GM18517 (cell line): ENCODE results near the gene TTC33.
"Not testable (repeated sequence)": the region's sequence is repeated elsewhere in the genome, so short reads cannot be mapped to it uniquely, and the experiment has no call there.

Experiments
- ATAC-seq: cut with Tn5 transposase; IDR thresholded peaks from one replicate; pipeline ENCODE4 v1.9.1; 2021; ENCODE audit warnings: mild to moderate bottlenecking, moderate library complexity; ENCODE audit not compliant: unreplicated experiment

Gene TTC33

DNA sequence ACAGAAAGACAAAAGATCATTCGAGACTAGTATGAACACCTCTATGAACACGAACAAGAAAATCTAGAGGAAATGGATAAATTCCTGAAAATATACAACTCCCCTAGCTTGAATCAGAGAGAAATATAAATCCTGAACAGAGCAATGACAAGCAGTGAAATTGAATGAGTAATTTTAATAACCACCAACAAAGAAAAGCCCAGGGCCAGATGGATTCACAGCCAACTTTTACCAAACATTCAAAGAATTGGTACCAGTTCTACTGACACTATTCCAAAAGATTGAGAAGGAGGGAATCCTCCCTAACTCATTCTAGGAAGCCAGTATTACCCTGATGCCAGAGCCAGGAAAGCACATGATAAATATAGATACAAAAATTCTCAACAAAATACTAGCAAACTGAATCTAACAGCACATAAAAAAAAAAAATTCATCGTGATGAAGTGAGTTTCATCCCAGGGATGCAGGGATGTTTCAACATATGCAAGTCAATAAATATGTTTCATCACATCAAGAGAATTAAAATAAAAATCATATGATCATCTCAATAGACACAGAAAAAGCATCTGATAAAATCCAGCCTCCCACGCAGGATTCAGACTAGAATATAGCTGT lies 101.3 kb downstream of the TTC33 start:
- ATAC-seq, result no peak

DNA sequence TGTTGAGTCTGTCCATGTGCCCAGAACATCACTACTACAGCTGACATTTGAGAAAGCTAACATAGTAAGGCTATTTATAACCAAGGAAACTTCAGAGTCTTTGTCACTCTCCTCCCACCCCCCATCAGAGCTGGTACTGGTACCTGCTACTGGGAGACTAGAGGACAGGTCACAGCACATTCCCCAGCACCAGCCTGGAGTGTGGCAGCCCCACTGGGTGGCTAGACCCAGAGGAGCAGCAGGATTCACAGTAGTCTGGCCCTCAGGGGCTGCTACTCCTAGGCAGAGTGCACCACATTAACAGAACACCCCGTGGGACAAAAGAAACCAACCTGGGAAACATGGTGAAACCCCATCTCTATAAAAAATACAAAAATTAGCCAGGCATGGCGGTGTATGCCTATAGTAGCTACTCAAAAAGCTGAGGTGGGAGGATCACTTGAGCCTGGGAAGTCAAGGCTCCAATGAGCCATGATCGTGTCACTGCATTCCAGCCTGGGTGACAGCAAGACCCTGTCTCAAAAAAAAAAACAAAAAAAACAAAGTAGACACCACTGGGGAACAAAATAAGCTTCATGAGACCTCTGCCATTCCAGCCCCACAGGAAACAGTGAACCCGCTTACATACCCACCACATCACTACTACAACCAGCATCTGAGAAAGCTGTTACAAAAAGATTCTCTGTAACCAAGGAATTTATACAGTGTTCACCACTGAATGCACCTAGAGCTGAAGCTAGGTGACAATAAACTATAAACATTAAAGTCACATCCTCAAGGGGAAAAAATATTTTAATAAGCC lies 102.3 kb downstream of the TTC33 start:
- ATAC-seq, result no peak

DNA sequence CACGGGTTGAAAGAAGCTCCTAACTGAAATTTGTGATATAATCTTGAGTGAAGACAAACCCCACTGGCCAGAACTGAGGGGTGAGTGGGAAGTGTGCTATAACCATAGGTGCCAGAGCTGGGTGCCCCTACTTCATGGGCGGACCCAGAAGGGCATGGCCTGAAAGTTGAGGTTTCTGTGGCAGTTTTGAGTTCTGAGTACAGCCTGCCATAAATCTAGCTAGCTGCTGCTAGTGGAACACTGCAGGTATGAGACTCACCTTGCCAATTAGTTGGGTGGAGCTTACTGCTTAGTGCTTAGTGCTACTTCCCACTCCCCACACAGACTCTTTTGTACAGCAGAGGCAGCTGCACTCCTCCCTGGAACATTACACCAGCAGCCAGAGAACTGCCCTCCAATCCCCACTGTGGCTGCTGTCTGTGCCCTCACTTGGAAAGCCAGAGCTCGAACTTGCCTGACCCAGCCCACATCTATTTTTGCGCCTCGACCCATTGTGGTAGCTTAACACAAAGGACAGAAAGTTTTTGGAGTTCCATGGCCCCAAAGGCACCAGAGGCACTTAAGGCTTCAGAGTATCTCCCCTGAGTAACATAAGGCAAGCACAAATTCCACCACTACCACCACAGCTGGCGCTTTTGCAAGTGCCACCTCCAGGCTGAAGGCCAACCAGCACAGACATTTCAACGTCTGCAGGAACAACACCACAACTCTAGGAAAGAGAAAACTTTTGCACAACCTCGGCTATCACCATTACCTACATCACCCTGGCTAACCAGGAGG lies 103.1 kb downstream of the TTC33 start:
- no peak for ATAC-seq

DNA sequence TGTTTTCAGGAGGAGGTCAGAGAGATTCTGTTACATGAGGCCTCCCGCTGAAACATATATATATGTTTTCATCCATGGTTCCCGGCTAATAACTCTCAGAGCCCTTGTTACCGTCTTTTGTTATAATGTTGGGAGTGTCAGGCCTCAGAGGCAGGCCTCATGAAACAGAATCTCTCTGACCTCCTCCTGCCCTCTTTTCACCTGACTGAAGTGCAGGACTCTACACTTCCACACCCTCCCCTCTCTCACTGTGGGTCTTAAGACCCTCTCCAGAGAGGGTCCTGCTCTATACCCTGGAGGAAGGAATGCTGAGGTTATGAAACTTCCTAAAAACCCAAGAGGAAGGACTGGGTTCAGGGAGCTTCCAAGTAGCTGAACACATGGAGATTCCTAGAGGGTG lies 104.6 kb downstream of the TTC33 start:
- no peak for ATAC-seq

DNA sequence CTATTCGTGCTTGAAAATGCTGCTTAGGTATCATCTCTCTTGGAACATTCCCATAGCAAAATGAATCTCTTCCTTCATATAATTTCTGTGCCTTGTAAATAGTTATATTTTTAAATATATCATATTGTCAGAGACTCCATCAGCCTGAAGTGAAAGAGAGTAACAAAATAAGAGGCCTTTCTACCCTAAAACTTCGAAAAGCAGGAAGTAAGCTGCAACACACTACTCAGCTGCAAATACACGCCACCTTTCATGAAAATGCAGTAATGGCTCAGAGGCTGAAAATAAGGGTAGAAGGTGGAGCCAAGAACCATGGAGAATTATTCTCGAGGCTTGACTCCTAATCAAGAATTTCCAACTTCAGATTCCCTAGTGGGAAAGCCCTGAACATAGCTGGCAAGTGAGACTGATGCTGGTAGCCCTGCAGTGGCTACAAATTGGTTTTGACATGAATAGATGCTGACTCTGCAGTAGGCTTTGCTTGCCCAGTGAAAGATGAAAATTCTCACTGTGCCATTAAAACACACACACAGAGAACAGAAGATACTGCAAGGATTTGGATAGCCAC lies 106.2 kb downstream of the TTC33 start:
- ATAC-seq, result no peak

DNA sequence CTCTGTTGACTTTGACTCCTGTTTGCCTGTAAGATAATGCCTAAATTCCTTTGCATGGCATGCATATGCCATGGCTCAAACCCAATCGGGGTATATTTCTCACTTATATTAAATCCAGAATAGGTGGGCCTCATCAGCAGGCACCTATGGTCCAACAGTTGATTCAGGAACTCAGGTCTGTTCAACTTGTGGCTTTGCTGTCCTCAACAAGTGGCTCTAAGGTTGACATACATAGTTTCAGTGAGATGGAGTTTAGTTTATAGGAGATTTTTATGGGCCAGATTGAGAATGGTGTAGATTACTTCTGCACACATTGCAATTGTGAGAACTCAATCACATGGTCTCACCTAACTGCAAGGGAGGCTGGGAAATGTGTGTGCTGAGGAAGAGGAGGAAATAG lies 107.6 kb downstream of the TTC33 start:
- no peak for ATAC-seq

DNA sequence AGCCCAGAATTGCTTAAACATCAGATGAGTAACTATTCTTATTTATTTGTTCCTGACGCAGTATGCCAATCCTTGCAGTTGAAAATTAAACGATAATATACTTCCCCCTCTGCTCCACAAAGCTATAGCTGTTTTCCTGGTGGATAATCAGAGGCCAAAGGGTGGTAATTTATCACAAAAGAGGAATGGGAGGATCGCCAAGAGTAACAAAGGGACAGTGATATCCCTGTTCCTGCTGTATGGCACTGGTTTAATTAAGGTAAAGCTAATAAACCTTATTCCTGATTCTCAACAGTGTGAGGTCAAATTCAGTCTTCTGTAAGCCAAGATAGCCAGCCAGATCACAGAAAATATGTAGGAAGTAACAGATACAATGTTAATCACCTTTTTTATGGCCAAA lies 109.5 kb downstream of the TTC33 start:
- no peak for ATAC-seq

DNA sequence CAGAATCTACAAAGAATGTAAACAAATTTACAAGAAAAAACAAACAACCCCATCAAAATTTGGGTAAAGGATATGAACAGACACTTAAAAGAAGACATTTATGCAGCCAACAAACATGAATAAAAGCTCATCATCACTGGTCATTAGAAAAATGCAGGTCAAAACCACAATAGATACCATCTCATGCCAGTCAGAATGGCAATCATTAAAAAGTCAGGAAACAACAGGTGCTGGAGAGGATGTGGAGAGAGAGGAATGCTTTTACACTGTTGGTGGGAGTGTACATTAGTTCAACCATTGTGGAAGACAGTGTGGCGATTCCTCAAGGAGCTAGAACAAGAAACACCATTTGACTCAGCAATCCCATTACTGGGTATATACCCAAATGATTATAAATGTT lies 116.2 kb downstream of the TTC33 start:
- ATAC-seq, result not testable (repeated sequence)

DNA sequence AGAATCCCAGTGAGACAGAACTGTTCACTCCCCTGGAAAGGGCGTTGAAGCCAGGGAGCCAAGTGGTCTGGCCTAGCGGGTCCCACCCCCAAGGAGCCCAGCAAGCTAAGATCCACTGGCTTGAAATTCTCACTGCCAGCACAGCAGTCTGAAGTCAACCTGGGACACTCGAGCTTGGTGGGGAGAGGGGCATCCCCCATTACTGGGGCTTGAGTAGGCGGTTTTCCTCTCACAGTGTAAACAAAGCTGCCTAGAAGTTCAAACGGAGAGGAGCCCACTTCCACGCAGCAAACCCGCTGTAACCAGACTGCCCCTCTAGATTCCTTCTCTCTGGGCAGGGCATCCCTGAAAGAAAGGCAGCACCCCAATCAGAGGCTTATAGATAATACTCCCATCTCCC lies 121.2 kb downstream of the TTC33 start:
- ATAC-seq, result no peak

DNA sequence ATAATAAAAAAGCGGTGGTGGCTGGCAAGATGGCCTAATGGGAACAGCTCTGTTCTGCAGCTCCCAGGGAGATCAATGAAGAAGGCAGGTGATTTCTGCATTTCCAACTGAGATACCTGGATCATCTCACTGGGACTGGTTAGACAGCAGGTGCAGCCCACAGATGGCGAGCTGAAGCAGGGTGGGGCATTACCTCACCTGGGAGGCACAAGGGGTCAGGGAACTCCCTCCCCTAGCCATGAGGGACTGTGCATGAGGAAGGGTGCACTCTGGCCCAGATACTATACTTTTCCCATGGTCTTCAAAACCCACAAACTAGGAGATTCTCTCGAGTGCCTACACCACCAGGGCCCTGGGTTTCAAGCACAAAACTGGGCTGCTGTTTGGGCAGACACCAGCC lies 121.6 kb downstream of the TTC33 start:
- ATAC-seq, result no peak

DNA sequence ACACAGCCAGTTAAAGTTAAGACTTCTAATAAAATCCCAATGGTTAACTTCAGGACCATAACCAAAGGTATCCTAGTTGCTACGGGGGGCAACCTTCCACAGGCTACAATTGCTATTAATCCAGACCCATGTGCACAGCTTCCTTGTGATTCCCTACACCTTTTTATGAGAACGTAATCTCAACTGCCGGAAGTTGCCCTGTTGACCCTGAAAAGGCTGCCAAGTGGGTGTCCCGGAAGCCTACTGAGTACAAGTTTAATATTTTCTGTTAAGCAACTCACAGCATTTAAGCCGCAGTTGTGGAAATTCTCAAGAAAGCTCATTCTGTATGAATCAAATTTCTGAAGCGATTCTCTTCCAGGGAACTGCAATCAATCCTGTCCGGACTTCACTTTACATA lies 124.5 kb downstream of the TTC33 start:
- no peak for ATAC-seq

DNA sequence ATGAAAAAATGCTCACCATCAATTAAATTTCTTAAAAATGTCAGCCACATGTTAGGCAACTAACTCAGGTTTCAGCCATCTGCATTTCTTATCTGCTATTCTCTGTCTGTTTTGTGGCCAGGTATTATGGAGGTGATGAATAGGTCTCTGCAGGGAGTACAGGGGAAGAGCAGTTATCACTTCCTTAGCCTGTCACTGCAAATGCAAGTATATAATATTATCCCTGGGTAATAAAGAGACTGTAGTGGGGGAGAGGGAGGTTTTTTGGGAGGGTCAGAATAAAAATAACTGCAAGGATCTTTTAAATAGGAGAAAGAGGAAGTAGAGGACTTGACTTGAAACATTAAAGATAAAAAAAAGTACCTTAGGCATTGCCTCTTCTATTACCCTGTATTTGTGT lies 125.6 kb downstream of the TTC33 start:
- no peak for ATAC-seq

DNA sequence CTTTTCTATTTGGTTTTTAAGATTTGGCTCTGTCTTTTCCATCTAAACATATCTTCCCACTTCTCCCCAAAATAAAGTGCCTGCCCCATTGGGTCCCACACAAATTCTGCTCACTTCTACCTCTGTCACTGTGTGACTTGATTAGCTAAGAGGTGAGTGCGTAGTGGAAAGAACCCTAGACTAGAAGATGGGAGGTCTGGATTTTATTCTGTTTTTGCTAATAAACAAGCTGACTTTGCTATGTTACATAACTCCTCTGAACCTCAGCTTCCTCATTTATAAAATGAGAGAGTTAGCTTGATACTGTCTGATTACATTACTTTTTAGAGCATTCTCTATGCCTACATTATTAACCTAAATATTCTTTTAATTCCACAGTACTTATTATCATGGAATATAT lies 127.4 kb downstream of the TTC33 start:
- ATAC-seq, result no peak

DNA sequence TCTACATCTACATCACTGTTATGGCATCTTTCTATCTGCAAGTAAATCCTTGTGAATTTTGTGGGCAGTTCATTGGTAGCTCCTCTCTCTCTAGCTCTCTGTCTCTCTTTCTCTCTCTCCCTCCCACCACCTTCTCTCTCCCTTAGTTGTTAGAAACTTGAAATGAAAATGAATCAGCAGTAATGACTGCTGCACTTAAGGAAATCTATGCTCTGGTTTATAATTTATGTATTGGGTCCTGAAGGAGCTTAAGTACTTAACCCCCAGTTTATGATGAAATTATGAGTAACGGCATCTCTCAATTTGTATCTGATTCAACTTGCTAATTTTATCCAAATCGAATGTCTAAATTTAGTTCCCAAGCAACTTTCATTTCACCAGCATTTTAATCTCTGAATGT lies 128.1 kb downstream of the TTC33 start:
- ATAC-seq, result no peak

DNA sequence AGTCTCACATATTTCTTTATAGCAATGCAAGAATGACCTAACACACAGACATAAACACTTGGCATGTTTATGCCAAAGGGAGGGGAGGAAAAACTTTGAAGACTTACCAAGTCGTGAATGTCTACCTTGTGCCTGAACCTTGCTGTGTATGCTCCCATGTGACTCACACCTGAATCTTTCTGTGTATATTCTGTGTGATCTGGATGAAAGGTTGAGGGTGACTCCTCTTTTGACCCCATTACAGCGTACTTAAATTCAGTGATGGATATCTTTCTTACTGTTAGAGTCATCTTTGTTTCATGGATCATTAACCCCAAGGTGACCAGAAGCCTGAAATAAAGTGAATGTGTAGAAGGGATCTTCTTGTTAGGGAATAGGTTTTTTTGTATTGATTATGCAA lies 129.0 kb downstream of the TTC33 start:
- ATAC-seq, result no peak

DNA sequence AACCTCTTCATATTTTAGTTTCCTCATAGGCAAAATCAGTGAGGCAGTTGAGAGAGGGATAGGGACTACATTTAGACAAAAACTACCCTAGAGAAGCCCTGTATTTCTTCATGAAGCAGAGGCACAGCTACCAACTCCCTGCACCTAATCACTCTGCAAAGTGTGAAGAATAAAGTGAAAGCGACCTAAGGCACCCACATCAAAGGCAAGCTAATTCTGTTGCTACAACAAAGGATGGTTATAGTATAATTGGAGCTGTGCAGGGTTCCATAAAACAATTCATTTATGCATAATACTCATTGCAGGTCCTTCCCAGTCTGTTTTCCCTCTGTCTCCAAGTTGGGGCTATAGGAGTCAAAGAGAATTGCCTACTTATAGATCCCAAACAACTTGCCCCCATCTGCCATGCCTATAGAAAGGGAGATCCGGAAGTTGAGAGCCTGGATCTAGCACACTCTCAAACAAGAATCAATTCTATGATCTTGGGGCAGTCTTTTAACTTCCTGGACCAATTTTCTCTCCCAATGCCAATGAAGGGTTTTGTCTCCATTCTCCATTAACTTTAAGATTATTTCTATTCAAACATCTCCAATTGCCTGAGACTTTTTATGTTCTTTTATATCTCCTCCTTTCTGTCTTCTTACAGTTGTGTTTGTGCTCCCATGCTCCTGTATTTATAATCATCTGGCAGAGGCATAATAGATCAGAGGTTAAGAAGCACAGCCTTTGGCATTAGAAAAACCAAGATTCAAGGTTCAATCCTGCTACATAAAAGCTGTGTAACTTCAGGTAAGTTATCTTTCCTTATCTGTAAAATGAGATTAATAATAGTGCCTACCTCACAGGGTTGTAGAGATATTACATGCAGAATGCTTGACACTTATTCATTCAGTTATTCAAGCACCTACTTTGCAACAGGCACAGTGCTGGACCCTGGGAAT lies 132.0 kb downstream of the TTC33 start:
- ATAC-seq, result no peak

DNA sequence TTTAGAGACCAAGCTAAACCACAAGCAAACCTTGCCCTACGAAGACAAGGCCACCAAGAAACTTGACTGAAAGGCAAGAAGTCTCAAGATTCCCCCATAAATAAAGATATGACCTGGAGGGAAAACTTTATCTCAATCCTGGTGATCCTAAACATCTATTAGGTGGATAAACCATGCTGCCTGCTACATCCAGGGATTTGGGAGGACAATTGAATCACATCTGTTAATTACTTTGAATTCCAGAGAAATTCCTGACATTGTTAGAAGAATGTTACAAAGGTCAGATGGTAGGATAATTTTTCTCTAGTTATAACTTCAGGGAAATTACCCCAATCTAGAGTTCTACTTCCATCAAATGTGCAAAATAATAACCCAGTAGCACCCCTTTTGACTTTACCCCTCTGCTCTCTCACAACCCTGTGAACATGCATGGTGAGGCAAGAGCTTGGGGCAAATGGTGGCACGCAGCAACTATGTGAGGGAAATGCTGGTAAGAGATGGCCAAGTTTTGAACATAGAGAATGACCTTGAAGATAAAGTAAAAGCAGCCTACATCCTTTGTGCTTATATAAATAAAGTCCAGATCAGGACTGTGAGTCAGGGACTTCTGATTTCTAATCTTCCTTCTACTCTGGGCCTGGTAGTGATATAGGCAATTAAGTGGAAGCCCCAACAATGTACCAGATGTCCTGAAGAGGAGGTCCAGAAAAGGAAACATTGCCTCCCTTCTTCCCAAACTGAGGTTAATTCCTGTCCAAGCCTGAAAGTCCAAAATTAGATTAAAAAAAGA lies 133.1 kb downstream of the TTC33 start:
- ATAC-seq, result no peak

DNA sequence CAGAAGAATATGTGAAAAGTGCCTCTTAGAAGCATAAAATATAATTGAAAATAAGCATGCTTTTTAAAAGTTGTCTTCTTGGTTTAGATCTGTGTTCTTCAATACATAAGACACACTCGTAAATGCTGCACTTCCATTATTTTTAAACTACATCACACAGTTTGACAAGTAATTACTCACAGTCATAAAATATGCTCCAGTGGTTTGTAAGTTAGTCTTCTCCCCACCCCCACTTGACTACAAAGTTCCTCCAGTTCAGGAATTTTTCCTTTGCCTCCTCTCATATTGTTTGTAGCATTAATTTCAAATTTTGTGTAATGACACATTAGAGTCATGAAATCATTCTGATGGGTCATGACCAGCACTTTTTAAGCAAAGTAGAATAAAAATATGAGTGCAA lies 136.3 kb downstream of the TTC33 start:
- no peak for ATAC-seq

DNA sequence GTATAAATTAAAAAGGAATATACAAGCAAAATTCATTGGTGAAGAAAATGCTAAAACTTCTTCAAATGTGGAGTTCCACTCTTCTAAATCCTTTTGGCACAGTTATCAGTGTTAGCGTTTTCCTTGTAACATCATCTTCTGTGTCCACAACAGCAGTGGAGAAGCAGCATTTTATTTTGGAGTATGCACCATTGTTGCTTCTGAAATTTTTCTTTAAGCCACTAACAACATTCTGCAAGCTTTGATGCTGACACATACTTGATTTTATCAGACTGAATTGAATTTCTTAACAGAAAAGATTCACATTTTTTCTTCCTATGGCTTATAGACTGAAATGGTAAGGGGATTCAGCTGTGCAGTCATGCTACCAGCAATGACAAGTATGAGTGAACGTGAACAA lies 136.8 kb downstream of the TTC33 start:
- ATAC-seq, result no peak

DNA sequence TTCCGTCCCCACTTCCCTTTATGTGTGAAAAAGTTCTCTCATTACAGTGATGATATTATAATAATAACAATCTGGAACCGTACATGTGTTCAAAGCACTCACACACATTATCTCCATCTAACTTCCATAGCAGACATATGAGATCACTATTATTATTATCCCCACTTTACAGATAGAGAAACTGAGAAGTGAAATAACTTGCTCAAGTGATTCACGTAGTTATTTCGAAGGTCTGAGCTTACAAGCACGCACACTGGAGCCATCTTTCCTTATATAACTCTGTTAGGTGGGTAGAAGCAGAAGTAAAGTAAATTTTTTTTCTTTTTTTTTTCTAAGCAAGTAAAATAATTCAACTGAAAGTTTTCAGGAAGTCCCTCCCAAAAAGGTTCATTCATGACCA lies 139.0 kb downstream of the TTC33 start:
- no peak for ATAC-seq
